Coronary artery (tissue), 2 donors: ENCODE data around the gene CR1.
A peak's percentile ranks its signal among the peaks of the same experiment; 100 is the strongest.
"Not testable (repeated sequence)": the region's sequence is repeated elsewhere in the genome, so short reads cannot be mapped to it uniquely, and the experiment has no call there.

Source experiments
- DNase-seq: peaks from one replicate; pipeline ENCODE4 v3.0.0-alpha.2; 2017; ENCODE audit warnings: low spot score
- H3K27ac ChIP-seq, 2 donors: fragments of 200-600 bp; sonication (generic); one replicate each; pipeline ENCODE4 v1.5.1; 2016 to 2019
- H3K4me3 ChIP-seq: fragments of 200-600 bp; sonication (generic); 2 replicates; pipeline ENCODE4 v1.5.1; 2016; ENCODE audit warnings: mild to moderate bottlenecking, moderate library complexity
- CTCF ChIP-seq: fragments of 200-600 bp; sonication (generic); IDR thresholded peaks from one replicate; pipeline ENCODE4 v1.5.1; 2019; ENCODE audit warnings: antibody characterized with exemption

The CR1 gene

GRCh38 chr1:207628776-207629175, 132.8 kb downstream of the CR1 start:
- H3K27ac ChIP-seq: no peak overlapping the region
- no peak for DNase-seq
- TF ChIP-seq CTCF: no peak
- H3K4me3 ChIP-seq: no peak overlapping the region

GRCh38 chr1:207631137-207631536, 135.2 kb downstream of the CR1 start:
- TF ChIP-seq CTCF: no peak
- no peak for DNase-seq
- no peak overlapping the region for H3K27ac ChIP-seq
- H3K4me3 ChIP-seq: no peak overlapping the region

- TF ChIP-seq CTCF: no peak
- no peak overlapping the region for H3K27ac ChIP-seq
- no peak overlapping the region for H3K4me3 ChIP-seq
- no peak for DNase-seq
Observed at GRCh38 chr1:207633226-207633625, 137.3 kb downstream of the CR1 start.

- H3K4me3 ChIP-seq, DNase-seq, H3K27ac ChIP-seq: not testable (repeated sequence)
Observed at GRCh38 chr1:207633699-207634289, 137.8 kb downstream of the CR1 start.

- not testable (repeated sequence) for H3K27ac ChIP-seq, DNase-seq, H3K4me3 ChIP-seq
Observed at GRCh38 chr1:207634293-207634692, 138.3 kb downstream of the CR1 start.

GRCh38 chr1:207635569-207636186, 139.7 kb downstream of the CR1 start:
- not testable (repeated sequence) for H3K4me3 ChIP-seq, DNase-seq, H3K27ac ChIP-seq

- H3K27ac ChIP-seq: not testable (repeated sequence)
Observed at GRCh38 chr1:207638487-207639145, 142.7 kb downstream of the CR1 start.

GRCh38 chr1:207639362-207639761, 143.4 kb downstream of the CR1 start:
- DNase-seq, H3K27ac ChIP-seq: not testable (repeated sequence)

More at GRCh38 chr1:207638487-207639145, 142.7 kb downstream of the CR1 start:
- not testable (repeated sequence) for H3K4me3 ChIP-seq, DNase-seq

GRCh38 chr1:207644166-207644851, 148.4 kb downstream of the CR1 start:
- DNase-seq: no peak
- no peak for TF ChIP-seq CTCF
- H3K27ac ChIP-seq: no peak overlapping the region
- peak overlapping the region; percentile 75 for H3K4me3 ChIP-seq

More at GRCh38 chr1:207639362-207639761, 143.4 kb downstream of the CR1 start:
- not testable (repeated sequence) for H3K4me3 ChIP-seq
